Measurements from ENCODE around the gene MORN3.

- TF ChIP-seq, protein P1, sequence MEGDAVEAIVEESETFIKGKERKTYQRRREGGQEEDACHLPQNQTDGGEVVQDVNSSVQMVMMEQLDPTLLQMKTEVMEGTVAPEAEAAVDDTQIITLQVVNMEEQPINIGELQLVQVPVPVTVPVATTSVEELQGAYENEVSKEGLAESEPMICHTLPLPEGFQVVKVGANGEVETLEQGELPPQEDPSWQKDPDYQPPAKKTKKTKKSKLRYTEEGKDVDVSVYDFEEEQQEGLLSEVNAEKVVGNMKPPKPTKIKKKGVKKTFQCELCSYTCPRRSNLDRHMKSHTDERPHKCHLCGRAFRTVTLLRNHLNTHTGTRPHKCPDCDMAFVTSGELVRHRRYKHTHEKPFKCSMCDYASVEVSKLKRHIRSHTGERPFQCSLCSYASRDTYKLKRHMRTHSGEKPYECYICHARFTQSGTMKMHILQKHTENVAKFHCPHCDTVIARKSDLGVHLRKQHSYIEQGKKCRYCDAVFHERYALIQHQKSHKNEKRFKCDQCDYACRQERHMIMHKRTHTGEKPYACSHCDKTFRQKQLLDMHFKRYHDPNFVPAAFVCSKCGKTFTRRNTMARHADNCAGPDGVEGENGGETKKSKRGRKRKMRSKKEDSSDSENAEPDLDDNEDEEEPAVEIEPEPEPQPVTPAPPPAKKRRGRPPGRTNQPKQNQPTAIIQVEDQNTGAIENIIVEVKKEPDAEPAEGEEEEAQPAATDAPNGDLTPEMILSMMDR (IDR thresholded peaks at IDR 0.05), result no peak
- TF ChIP-seq POLR2A (IDR thresholded peaks at IDR 0.05), result no peak
These were observed 59.0 kb downstream of the MORN3 start for GRCh38 chr12:121610239-121611149.
